HL-60 (cell line): ENCODE results near the gene GZMM.

Source experiments
- DNase-seq, 2 experiments: peaks; one replicate each; pipeline ENCODE4 v3.0.0-alpha.2; 2010 to 2020; ENCODE audit warnings: low read depth in 1 of 2, low spot score in 1 of 2
- H3K27ac ChIP-seq: fragments of 250-450 bp; sonication (Bioruptor Pico); replicated peaks from 2 replicates; pipeline ENCODE4 v1.5.1; 2020; ENCODE audit warnings: mild to moderate bottlenecking, moderate library complexity
- H3K27me3 ChIP-seq: fragments of 250-450 bp; sonication (Bioruptor Pico); 2 replicates; pipeline ENCODE4 v1.5.1; 2021; ENCODE audit warnings: mild to moderate bottlenecking, moderate library complexity; ENCODE audit not compliant: insufficient read depth, poor library complexity, severe bottlenecking
- H3K4me3 ChIP-seq: replicated peaks from 2 replicates; pipeline ENCODE4 v1.5.1; 2011; ENCODE audit warnings: mild to moderate bottlenecking, control low read depth, low read length; ENCODE audit not compliant: insufficient read depth
- GABPA ChIP-seq: IDR thresholded peaks from 2 replicates; pipeline ENCODE4 v1.6.1; 2012; ENCODE audit warnings: low read depth
- POLR2AphosphoS5 ChIP-seq: IDR thresholded peaks from 2 replicates; pipeline ENCODE4 v1.6.1; 2012; ENCODE audit warnings: low read depth
- REST ChIP-seq: IDR thresholded peaks from 2 replicates; pipeline ENCODE4 v1.6.1; 2012; ENCODE audit warnings: low read depth; ENCODE audit not compliant: insufficient replicate concordance
- SPI1 ChIP-seq: IDR thresholded peaks from 2 replicates; pipeline ENCODE4 v1.6.1; 2012; ENCODE audit warnings: low read depth, mild to moderate bottlenecking, borderline replicate concordance
- TF ChIP-seq, protein P1 (sequence below): IDR thresholded peaks from one replicate; pipeline ENCODE4 v1.5.1; 2011; ENCODE audit warnings: low read length, control low read depth, inconsistent platforms; ENCODE audit not compliant: insufficient read depth

Gene GZMM

DNA sequence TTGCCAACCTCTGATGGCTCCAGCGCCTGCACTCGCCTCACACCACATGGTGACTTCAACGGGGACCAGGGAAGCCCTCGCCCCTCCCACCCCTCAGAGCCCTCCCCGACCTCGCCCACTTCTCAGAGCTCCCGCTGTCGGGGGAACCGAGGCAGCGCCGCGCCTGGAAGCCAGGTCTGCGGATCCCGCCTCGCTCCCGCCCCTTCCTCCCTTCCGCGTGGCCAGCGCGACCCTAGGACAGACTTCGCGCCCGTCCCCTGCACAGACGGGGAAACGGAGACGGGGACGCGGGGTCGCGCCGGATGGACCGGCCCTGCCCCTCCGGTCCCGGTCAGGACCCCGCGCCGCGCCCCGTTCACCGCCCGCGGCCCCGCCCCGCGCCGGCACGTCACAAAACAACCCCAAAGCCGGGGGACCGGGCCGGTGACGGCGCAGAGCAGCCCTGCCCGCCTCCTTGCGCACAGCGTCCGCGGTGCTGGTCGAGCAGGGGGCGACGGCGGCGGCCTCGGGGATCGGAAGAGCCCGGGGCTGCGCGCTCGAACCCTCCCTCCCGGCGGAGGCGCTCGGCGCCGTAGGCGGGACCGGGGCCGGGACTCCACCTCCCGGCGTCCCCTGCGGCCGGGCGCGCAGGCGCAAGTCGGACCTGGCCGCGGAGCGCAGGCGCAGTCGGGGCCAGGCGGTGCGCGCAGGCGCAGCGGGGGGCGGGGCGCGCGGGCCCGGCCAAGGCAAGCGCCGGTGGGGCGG lies 12.7 kb upstream of the GZMM start:
- peak overlapping the region; percentile 69 for H3K27ac ChIP-seq
- H3K27me3 ChIP-seq, result no peaks in the 10 kb centered on the region
- TF ChIP-seq, protein P1, sequence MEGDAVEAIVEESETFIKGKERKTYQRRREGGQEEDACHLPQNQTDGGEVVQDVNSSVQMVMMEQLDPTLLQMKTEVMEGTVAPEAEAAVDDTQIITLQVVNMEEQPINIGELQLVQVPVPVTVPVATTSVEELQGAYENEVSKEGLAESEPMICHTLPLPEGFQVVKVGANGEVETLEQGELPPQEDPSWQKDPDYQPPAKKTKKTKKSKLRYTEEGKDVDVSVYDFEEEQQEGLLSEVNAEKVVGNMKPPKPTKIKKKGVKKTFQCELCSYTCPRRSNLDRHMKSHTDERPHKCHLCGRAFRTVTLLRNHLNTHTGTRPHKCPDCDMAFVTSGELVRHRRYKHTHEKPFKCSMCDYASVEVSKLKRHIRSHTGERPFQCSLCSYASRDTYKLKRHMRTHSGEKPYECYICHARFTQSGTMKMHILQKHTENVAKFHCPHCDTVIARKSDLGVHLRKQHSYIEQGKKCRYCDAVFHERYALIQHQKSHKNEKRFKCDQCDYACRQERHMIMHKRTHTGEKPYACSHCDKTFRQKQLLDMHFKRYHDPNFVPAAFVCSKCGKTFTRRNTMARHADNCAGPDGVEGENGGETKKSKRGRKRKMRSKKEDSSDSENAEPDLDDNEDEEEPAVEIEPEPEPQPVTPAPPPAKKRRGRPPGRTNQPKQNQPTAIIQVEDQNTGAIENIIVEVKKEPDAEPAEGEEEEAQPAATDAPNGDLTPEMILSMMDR, result no peak
- TF ChIP-seq REST (no peak), GABPA (no peak), SPI1 (no peak), POLR2AphosphoS5 (no peak)
- peak; percentile 72 to 84 for DNase-seq
- peak overlapping the region; percentile 84 for H3K4me3 ChIP-seq

GRCh38 chr19:531753-532560 lies 11.9 kb upstream of the GZMM start, which contains the start of gene CDC34:
TSS of gene CDC34 (plus strand) at chr19:531760. CDS start at chr19:531932, 172 bp downstream.
- TF ChIP-seq, protein P1, result no peak
- no peak for TF ChIP-seq GABPA
- TF ChIP-seq POLR2AphosphoS5, result no peak
- no peak for TF ChIP-seq REST
- no peak for TF ChIP-seq SPI1
- DNase-seq, result no peak

GRCh38 chr19:532561-533363 lies 11.1 kb upstream of the GZMM start:
- Histone ChIP-seq H3K27ac (peak overlapping the region; percentile 79), H3K27me3 (no peaks in the 10 kb centered on the region), H3K4me3 (peak overlapping the region; percentile 76)
- peak in 1 of 2 experiments; percentile 64 for DNase-seq
- no peak for TF ChIP-seq POLR2AphosphoS5
- TF ChIP-seq, protein P1, result peak; percentile 28
- TF ChIP-seq GABPA, result no peak
- TF ChIP-seq SPI1, result no peak
- no peak for TF ChIP-seq REST

More at GRCh38 chr19:531753-532560, 11.9 kb upstream of the GZMM start, which contains the start of gene CDC34:
- H3K27ac ChIP-seq, result peak within 1 kb of the TSS; percentile 79
- H3K27me3 ChIP-seq, result no peaks in the 10 kb centered on the region
- H3K4me3 ChIP-seq, result peak within 1 kb of the TSS; percentile 84
